IPS-NIHi11 (cell line): Measurements from ENCODE around the gene NCBP2.

Experiments
- DNase-seq: peaks from one replicate; pipeline ENCODE4 v3.0.0; 2012; ENCODE audit warnings: mixed read lengths, low spot score

The NCBP2 gene

GRCh38 chr3:196942226-196942914, at the start of gene NCBP2:
NCBP2 (minus strand) TSS chr3:196942528; CDS start chr3:196942503, 25 bp downstream.
- peak; percentile 99 for DNase-seq

GRCh38 chr3:196991581-196992460, 49.5 kb upstream of the NCBP2 start:
- DNase-seq = peak; percentile 8

GRCh38 chr3:196990601-196991007, 48.3 kb upstream of the NCBP2 start:
- peak; percentile 4 for DNase-seq

GRCh38 chr3:196989721-196990262, 47.5 kb upstream of the NCBP2 start:
- DNase-seq = no peak

- DNase-seq = peak; percentile 69
Observed at GRCh38 chr3:196988241-196989029, 46.1 kb upstream of the NCBP2 start.

GRCh38 chr3:196987022-196987421, 44.7 kb upstream of the NCBP2 start:
- no peak for DNase-seq

- no peak for DNase-seq
Observed at GRCh38 chr3:196985954-196986885, 43.9 kb upstream of the NCBP2 start.

- no peak for DNase-seq
Observed at GRCh38 chr3:196985298-196985697, 43.0 kb upstream of the NCBP2 start.

GRCh38 chr3:196983186-196983585, 40.9 kb upstream of the NCBP2 start:
- no peak for DNase-seq

GRCh38 chr3:196981657-196982056, 39.3 kb upstream of the NCBP2 start:
- DNase-seq = no peak

- no peak for DNase-seq
Observed at GRCh38 chr3:196979545-196979944, 37.2 kb upstream of the NCBP2 start.

GRCh38 chr3:196976941-196977340, 34.6 kb upstream of the NCBP2 start:
- DNase-seq = no peak

- no peak for DNase-seq
Observed at GRCh38 chr3:196975349-196975748, 33.0 kb upstream of the NCBP2 start.

GRCh38 chr3:196974661-196975060, 32.3 kb upstream of the NCBP2 start:
- DNase-seq = no peak

GRCh38 chr3:196971094-196971698, 28.9 kb upstream of the NCBP2 start:
- no peak for DNase-seq

- no peak for DNase-seq
Observed at GRCh38 chr3:196970547-196971093, 28.3 kb upstream of the NCBP2 start.

GRCh38 chr3:196969660-196970546, 27.6 kb upstream of the NCBP2 start:
- peak; percentile 98 for DNase-seq

- DNase-seq = peak; percentile 65
Observed at GRCh38 chr3:196969134-196969659, 26.9 kb upstream of the NCBP2 start.
